K562 (cell line): ENCODE results near the gene OMG. TPM values are rescaled to one million over a fixed set of nuclear protein-coding genes. Genes with fewer than 3 reads are reported as not detected.

Experiments used
- ATAC-seq: fragments of 200-7000 bp; cut with Tn5 transposase; 3 replicates; pipeline ENCODE4 v1.9.1; 2020; ENCODE audit warnings: moderate library complexity
- BruUV-seq: library from RNA; stranded (reverse); fragments of 400-500 nt; replicated peaks from 2 replicates; lab custom pipeline; 2021; lab: Mats Ljungman, UMichigan
- CTCF ChIA-PET: fragments of 300-600 bp; formaldehyde crosslinking; extraction: SDS; loops from one replicate; lab custom pipeline; 2021; ENCODE audit warnings: low intra/inter-chr PET ratio; lab: Yijun Ruan, JAX
- POLR2A ChIA-PET: fragments of 300-600, 350-650 bp; sonication (Branson Sonifier 250); formaldehyde crosslinking; extraction: SDS; loops from one replicate; lab custom pipeline; 2021; ENCODE audit warnings: antibody characterized with exemption, inconsistent platforms; lab: Yijun Ruan, JAX
- DNase-seq, 4 experiments: peaks; one replicate each; pipeline versions ENCODE4 v3.0.0 to v3.0.0-alpha.2; 2011 to 2018; ENCODE audit warnings: low spot score in 3 of 4, mixed read lengths in 3 of 4; ENCODE audit errors: extremely low read depth in 1 of 4
- FAIRE-seq: peaks from 2 replicates; lab custom pipeline; 2011; peaks lifted over from hg19 to GRCh38; lab: Jason Lieb, UNC
- H2AFZ ChIP-seq: 2 replicates; pipeline ENCODE4 v1.6.0; 2011; ENCODE audit warnings: low read depth, low read length, control low read depth, inconsistent platforms
- H3K27ac ChIP-seq: fragments of 200-600 bp; 3 replicates; pipeline ENCODE4 v1.8.0; 2011; ENCODE audit warnings: low read depth, mild to moderate bottlenecking, control low read depth, inconsistent platforms, low read length, moderate library complexity, mixed read lengths; ENCODE audit errors: extremely low read depth
- H3K27me3 ChIP-seq, 2 experiments: fragments of 300-600 bp in 1 of 2; 2 replicates in 1 of 2; 3 replicates in 1 of 2; pipeline versions ENCODE4 v1.6.0 to v1.8.0; 2011; ENCODE audit warnings: inconsistent platforms in 2 of 2, low read length in 2 of 2, mild to moderate bottlenecking in 1 of 2, mixed read lengths in 1 of 2, moderate library complexity in 1 of 2; ENCODE audit not compliant: control insufficient read depth in 2 of 2, insufficient read depth in 2 of 2
- H3K36me3 ChIP-seq: fragments of 300-600 bp; 3 replicates; pipeline ENCODE4 v1.8.0; 2011; ENCODE audit warnings: mild to moderate bottlenecking, low read length, inconsistent platforms; ENCODE audit not compliant: control insufficient read depth, insufficient read depth
- H3K4me1 ChIP-seq, 2 experiments: fragments of 200-600 bp in 1 of 2; replicated peaks in 1 of 2; 2 replicates in 1 of 2; 3 replicates in 1 of 2; pipeline versions ENCODE4 v1.5.1 to v1.8.0; 2011; ENCODE audit warnings: inconsistent platforms in 2 of 2, low read length in 2 of 2, mild to moderate bottlenecking in 1 of 2, mixed read lengths in 1 of 2, moderate library complexity in 1 of 2; ENCODE audit not compliant: control insufficient read depth in 2 of 2, insufficient read depth in 2 of 2
- H3K4me2 ChIP-seq: 2 replicates; pipeline ENCODE4 v1.6.1; 2011; ENCODE audit warnings: low read length, control low read depth, inconsistent platforms, mixed read lengths; ENCODE audit not compliant: insufficient read depth
- H3K4me3 ChIP-seq: fragments of 200-600 bp; sonication (generic), shearing (Covaris generic); 2 replicates; pipeline ENCODE4 v1.5.1; 2016; ENCODE audit warnings: control low read depth, inconsistent platforms
- H3K79me2 ChIP-seq: fragments of 200-600 bp; 3 replicates; pipeline ENCODE4 v1.8.0; 2011; ENCODE audit warnings: low read length, inconsistent platforms; ENCODE audit not compliant: control insufficient read depth, insufficient read depth
- H3K9ac ChIP-seq, 2 experiments: 2 replicates each; pipeline versions ENCODE4 v1.6.0 to v1.6.1; 2011; ENCODE audit warnings: low read depth in 2 of 2, low read length in 2 of 2, control low read depth in 1 of 2, inconsistent platforms in 1 of 2, mild to moderate bottlenecking in 1 of 2, mixed read lengths in 1 of 2; ENCODE audit not compliant: insufficient read depth in 1 of 2
- H3K9me1 ChIP-seq: one replicate; pipeline ENCODE4 v1.6.0; 2011; ENCODE audit warnings: inconsistent platforms, mild to moderate bottlenecking, low read length, moderate library complexity; ENCODE audit not compliant: control insufficient read depth, insufficient read depth
- H3K9me3 ChIP-seq: replicated peaks from 2 replicates; pipeline ENCODE4 v1.5.1; 2011; ENCODE audit warnings: low read depth, low read length, inconsistent platforms; ENCODE audit not compliant: control insufficient read depth, insufficient read depth
- H4K20me1 ChIP-seq: replicated peaks from 2 replicates; pipeline ENCODE4 v1.6.1; 2011; ENCODE audit warnings: low read length, inconsistent platforms, mixed read lengths; ENCODE audit not compliant: control insufficient read depth, insufficient read depth
- CC2D1A ChIP-seq: fragments of 450-650 bp; IDR thresholded peaks from 2 replicates; pipeline ENCODE4 v1.6.1; 2017; ENCODE audit warnings: mild to moderate bottlenecking
- PRDM10 ChIP-seq: fragments of 450-650 bp; IDR thresholded peaks from 2 replicates; pipeline ENCODE4 v1.6.1; 2018; ENCODE audit not compliant: partially characterized antibody
- SNRNP70 ChIP-seq: fragments of 200-400 bp; formaldehyde crosslinking; optimal IDR thresholded peaks from 2 replicates; pipeline ENCODE3; 2017; ENCODE audit warnings: low read depth, low read length
- WHSC1 ChIP-seq: IDR thresholded peaks from one replicate; pipeline ENCODE4 v1.6.1; 2012; ENCODE audit warnings: low read length, control low read depth, inconsistent platforms
- ZNF133 ChIP-seq: fragments of 250-450 bp; sonication (Bioruptor Pico); IDR thresholded peaks from 2 replicates; pipeline ENCODE4 v1.4.0; 2020; ENCODE audit warnings: mild to moderate bottlenecking
- ZNF282 ChIP-seq: sonication (generic); formaldehyde crosslinking; IDR thresholded peaks from 2 replicates; pipeline ENCODE4 v1.8.1; 2023; ENCODE audit warnings: missing genetic modification reagents
- ZNF407 ChIP-seq: fragments of 450-650 bp; IDR thresholded peaks from 2 replicates; pipeline ENCODE4 v1.6.1; 2016; ENCODE audit warnings: low read depth
- ZNF511 ChIP-seq: sonication (generic); formaldehyde crosslinking; IDR thresholded peaks from 2 replicates; pipeline ENCODE4 v1.8.0; 2022; ENCODE audit warnings: mild to moderate bottlenecking, missing genetic modification reagents
- ZNF79 ChIP-seq: fragments of 250-450 bp; sonication (Bioruptor Pico); IDR thresholded peaks from 2 replicates; pipeline ENCODE4 v1.4.0; 2020; ENCODE audit warnings: low read depth, mild to moderate bottlenecking, moderate library complexity
- WGBS: fragments of 100-300 bp; shearing (Covaris generic); methylation state at CpG from one replicate; pipeline ENCODE4 v1.1.6; 2016; ENCODE audit warnings: low coverage, mixed read lengths; ENCODE audit not compliant: insufficient coverage; ENCODE audit errors: missing lambda C conversion rate; 5-methylcytosine and 5-hydroxymethylcytosine counted together
- in situ Hi-C: fragments of 300-500 bp; cut with MboI; formaldehyde crosslinking; loops from 4 replicates; pipeline ENCODE4 v1.15.0; 2018; ENCODE audit warnings: inconsistent platforms, mixed read lengths
- intact Hi-C: fragments of 100-400 bp; cut with micrococcal nuclease; formaldehyde crosslinking; loops from 2 replicates; pipeline ENCODE4 v1.14.2; 2022
- polyA plus RNA-seq, 8 experiments: library from polyadenylated mRNA; depleted of rRNA in 4 of 8; stranded (reverse) in 5 of 8; unstranded in 3 of 8; fragments of >200 nt; fragmentation: Nextera tagmentation in 2 of 8; fragmentation: Illumina TruSeq in 1 of 8; extraction: Ambion mirVana in 2 of 8; extraction: Trizol in 1 of 8; gene quantifications; 2 replicates each; pipeline versions ENCODE4 v1.2.1 to v1.2.3, GENCODE V29; 2011 to 2014; ENCODE audit warnings: inconsistent platforms in 1 of 8, missing spikeins in 1 of 8
- total RNA-seq, 7 experiments: library from RNA; depleted of rRNA in 6 of 7; stranded (reverse); fragments of >200 nt in 6 of 7; fragmentation: Illumina TruSeq in 2 of 7; extraction: Trizol in 2 of 7; gene quantifications; 2 replicates each; pipeline versions ENCODE4 v1.2.1 to v1.2.3, GENCODE V29; 2011 to 2021; ENCODE audit warnings: low replicate concordance in 1 of 7

Gene OMG
- total and polyA plus RNA-seq, 9 of the 15 experiments (the other 6 are each of a cell fraction or from before 2014, with no cell fraction given): 0.41 TPM; not detected in 8

- no peak for TF ChIP-seq ZNF407
These were observed 2.8 kb downstream of the OMG start (continued) for GRCh38 chr17:31294231-31294630.

DNA sequence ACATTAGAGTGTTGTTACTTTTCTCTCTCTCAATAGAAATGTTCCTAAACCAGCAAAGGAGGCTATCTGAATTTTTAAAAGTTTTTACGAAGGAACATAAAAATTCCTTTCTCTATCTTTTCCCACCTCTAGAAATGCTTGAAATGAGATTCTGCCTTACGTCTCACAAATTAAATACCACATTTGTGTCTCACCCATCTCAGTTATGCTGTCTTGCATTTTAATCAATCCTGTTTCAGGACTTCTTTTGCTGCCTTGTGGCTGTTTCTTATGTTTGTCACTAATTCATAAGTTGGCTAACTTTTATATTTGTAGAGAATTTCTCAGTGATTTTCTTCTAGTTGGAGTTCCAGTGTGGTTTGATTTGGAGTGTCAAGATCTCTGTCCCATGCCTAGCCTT lies 3.5 kb downstream of the OMG start:
- no peaks in the 10 kb centered on the region for H3K9me3 ChIP-seq
- FAIRE-seq (no peak), DNase-seq (no peak), ATAC-seq (no peak)
- 93% methylated on average over 2 of the region's 2 CpGs for WGBS
- no peaks in the 10 kb centered on the region for H4K20me1 ChIP-seq
- POLR2A ChIA-PET: no interaction called here
- CTCF ChIA-PET: no interaction called here
- intact Hi-C loops (no loop called here), in situ Hi-C loops (no loop called here)
- no peak overlapping the region for H3K4me3 ChIP-seq
- peaks cover 11% of the 10 kb centered on the region for H3K36me3 ChIP-seq
- no peaks in the 10 kb centered on the region for H3K4me1 ChIP-seq
- no TSS peak for BruUV-seq
- H3K27ac ChIP-seq: no peak overlapping the region
- H3K27me3 ChIP-seq: no peaks in the 10 kb centered on the region
- no peak overlapping the region for H3K4me2 ChIP-seq
- no peak overlapping the region for H3K9ac ChIP-seq
- no peaks in the 10 kb centered on the region for H3K79me2 ChIP-seq
- no peak overlapping the region for H2AFZ ChIP-seq
- no peaks in the 10 kb centered on the region for H3K9me1 ChIP-seq
- no peak for TF ChIP-seq ZNF282 (CRISPR knock-in tag)
- no peak for TF ChIP-seq ZNF79 (CRISPR knock-in tag)
- TF ChIP-seq ZNF133: no peak
- TF ChIP-seq SNRNP70: no peak
- TF ChIP-seq PRDM10: no peak
- no peak for TF ChIP-seq ZNF511 (CRISPR knock-in tag)
- TF ChIP-seq WHSC1: no peak
- TF ChIP-seq CC2D1A: no peak
